T-helper 1 cell treated with Interleukin-12 subunit alpha and Interleukin-12 subunit beta and Interleukin-4 antibody, amounts not matched to agents 30 ng/mL and 1 ng/mL, for 36 hours (primary cell): Measurements from ENCODE around the gene GALNT7. TPM values are rescaled to one million over a fixed set of nuclear protein-coding genes. Genes with fewer than 3 reads are reported as not detected.

ENCODE experiments used
- total RNA-seq: library from RNA; stranded (reverse); gene quantifications from 2 replicates; pipeline ENCODE4 v1.2.3, GENCODE V29; 2022

The GALNT7 gene
- total RNA-seq, 1 donor from 2014 or later: 18.6 TPM

Other genes starting within 250 kb of the GALNT7 start
- 486 and 489 TPM in 2 replicates for gene HMGB2, start 165.5 kb downstream of the GALNT7 start, total RNA-seq
- gene SAP30, start 202.1 kb downstream of the GALNT7 start, total RNA-seq: 20.1 and 22.5 TPM in 2 replicates
- not detected in 2 replicates for gene SCRG1, start 230.3 kb downstream of the GALNT7 start, total RNA-seq